Measurements from ENCODE around the gene LGR6. TPM values are rescaled to one million over a fixed set of nuclear protein-coding genes. Genes with fewer than 3 reads are reported as not detected.

The LGR6 gene
- total RNA-seq, 8 experiments from 2014 or later, result 0.13 to 1.0 (median 0.35) TPM

GRCh38 chr1:202153284-202153683 lies 40.3 kb upstream of the LGR6 start:
- 43 to 96% (median 80%) methylated on average over 1 to 4 of the region's 4 CpGs; no CpG with 5 or more reads in 4 of the 10 experiments for WGBS, 10 experiments
- no peak for ATAC-seq (replicated peaks in 6 of 8)
- H3K27ac ChIP-seq, result no peak overlapping the region
- in situ Hi-C loops (cut with MboI; ENCODE audit: low pct_unique_long_range_greater_than_20kb in 2 of 9, low sequenced_read_pairs in 9 of 9, unreplicated experiment in 9 of 9), result no loop called here
- H3K4me1 ChIP-seq (replicated peaks in 1 of 2), result no peaks in the 10 kb centered on the region
- no peak overlapping the region for H3K4me3 ChIP-seq

- in situ Hi-C loops (cut with MboI; ENCODE audit: low pct_unique_long_range_greater_than_20kb in 2 of 9, low sequenced_read_pairs in 9 of 9, unreplicated experiment in 9 of 9), result no loop called here
- no peak overlapping the region for H3K4me3 ChIP-seq
- no peak for ATAC-seq (replicated peaks in 6 of 8)
- whole genome bisulfite sequencing, 10 experiments, result 63 to 100% (median 89%) methylated on average over 1 to 8 of the region's 10 CpGs; no CpG with 5 or more reads in 1 of the 10 experiments
- H3K27ac ChIP-seq, result no peak overlapping the region
- H3K4me1 ChIP-seq (replicated peaks in 1 of 2), result no peaks in the 10 kb centered on the region
These were observed 39.3 kb upstream of the LGR6 start for GRCh38 chr1:202154148-202154765.

DNA sequence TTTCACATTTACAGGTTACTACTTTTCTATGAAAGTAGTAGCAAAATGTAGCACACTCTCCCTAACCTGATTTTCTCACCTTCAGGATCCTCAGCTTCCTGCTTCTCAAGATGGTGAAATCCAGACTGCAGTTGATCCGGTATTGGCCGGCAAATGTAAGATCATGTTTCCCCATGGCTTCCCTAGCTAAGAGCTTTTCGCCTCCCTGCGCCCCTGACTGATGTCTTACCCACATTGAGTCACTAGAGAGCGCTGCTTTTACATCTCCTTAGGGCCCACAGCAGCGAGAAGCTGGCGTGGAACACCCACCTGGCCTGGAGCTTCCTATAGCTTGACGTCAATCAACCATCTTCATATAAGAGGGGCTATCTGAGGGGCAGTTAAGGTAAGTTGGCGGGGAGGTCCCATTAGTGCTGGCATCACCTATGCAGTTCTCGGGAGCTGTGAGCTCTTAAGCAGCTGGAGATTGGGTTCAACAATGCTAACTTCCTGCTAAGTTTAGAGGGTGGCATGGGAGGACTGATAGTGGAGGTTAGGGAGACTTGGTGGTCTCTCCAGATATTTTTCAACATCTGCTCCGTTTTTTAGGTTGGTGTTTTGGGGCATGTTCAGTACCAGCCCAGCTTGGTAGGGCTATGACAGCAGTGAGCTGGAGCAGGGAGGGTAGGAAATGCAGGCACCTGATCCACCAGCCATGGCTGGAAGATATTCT lies 38.7 kb upstream of the LGR6 start:
- peak; percentile 60 to 97 (median 74) for ATAC-seq (replicated peaks in 6 of 8)
- no peak overlapping the region for H3K27ac ChIP-seq
- in situ Hi-C loops (cut with MboI; ENCODE audit: low pct_unique_long_range_greater_than_20kb in 2 of 9, low sequenced_read_pairs in 9 of 9, unreplicated experiment in 9 of 9), result no loop called here
- no peak overlapping the region for H3K4me3 ChIP-seq
- no peaks in the 10 kb centered on the region for H3K4me1 ChIP-seq (replicated peaks in 1 of 2)
- 14 to 47% (median 37%) methylated on average over 1 to 11 of the region's 11 CpGs; no CpG with 5 or more reads in 1 of the 10 experiments for WGBS, 10 experiments

- Histone ChIP-seq H3K27ac (no peak overlapping the region), H3K4me3 (no peak overlapping the region), H3K4me1 (replicated peaks in 1 of 2) (no peaks in the 10 kb centered on the region)
- 13 to 78% (median 60%) methylated on average over 1 to 6 of the region's 8 CpGs; no CpG with 5 or more reads in 2 of the 10 experiments for WGBS, 10 experiments
- ATAC-seq (replicated peaks in 6 of 8), result peak in 4 of 8 experiments; percentile 30 to 43 (median 36)
- in situ Hi-C loops (cut with MboI; ENCODE audit: low pct_unique_long_range_greater_than_20kb in 2 of 9, low sequenced_read_pairs in 9 of 9, unreplicated experiment in 9 of 9), result no loop called here
These were observed 38.0 kb upstream of the LGR6 start for GRCh38 chr1:202155478-202156021.

DNA sequence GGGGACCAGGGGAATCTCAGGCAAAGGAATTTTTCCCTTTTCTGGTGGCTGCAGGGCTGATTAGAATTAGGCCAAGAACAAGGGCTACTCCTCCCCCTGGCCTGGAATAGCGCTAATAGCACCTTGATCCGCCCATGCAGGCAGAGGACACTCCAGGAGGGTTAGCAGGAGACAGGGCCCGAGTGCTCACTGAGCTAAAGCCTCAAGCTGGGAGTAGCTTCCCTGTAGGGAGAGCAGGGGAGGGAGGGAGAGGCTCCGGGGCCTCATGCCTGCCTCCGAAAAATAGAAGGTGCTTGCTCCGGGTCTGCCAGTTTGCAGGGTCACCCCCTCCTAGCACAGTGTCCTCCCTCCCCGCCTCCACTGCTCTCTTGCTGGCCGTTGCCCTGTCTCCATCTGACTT lies 37.0 kb upstream of the LGR6 start:
- H3K27ac ChIP-seq, result no peak overlapping the region
- no peak for ATAC-seq (replicated peaks in 6 of 8)
- WGBS, 10 experiments, result 44 to 70% (median 63%) methylated on average over 2 to 6 of the region's 8 CpGs; no CpG with 5 or more reads in 6 of the 10 experiments

GRCh38 chr1:202157945-202158344 lies 35.7 kb upstream of the LGR6 start:
- H3K27ac ChIP-seq, result no peak overlapping the region
- peaks cover 3 to 9% of the 10 kb centered on the region in 2 donors for H3K4me1 ChIP-seq (replicated peaks in 1 of 2)
- 53 to 100% (median 87%) methylated on average over 1 to 10 of the region's 10 CpGs; no CpG with 5 or more reads in 5 of the 10 experiments for WGBS, 10 experiments
- ATAC-seq (replicated peaks in 6 of 8), result no peak
- in situ Hi-C loops (cut with MboI; ENCODE audit: low pct_unique_long_range_greater_than_20kb in 2 of 9, low sequenced_read_pairs in 9 of 9, unreplicated experiment in 9 of 9), result no loop called here
- H3K4me3 ChIP-seq, result no peak overlapping the region

More for the DNA sequence above, 37.0 kb upstream of the LGR6 start:
- H3K4me3 ChIP-seq, result no peak overlapping the region
- in situ Hi-C loops (cut with MboI; ENCODE audit: low pct_unique_long_range_greater_than_20kb in 2 of 9, low sequenced_read_pairs in 9 of 9, unreplicated experiment in 9 of 9), result no loop called here
- peaks cover 0 to 1% of the 10 kb centered on the region in 2 donors for H3K4me1 ChIP-seq (replicated peaks in 1 of 2)

GRCh38 chr1:202158810-202159533 lies 34.6 kb upstream of the LGR6 start:
- in situ Hi-C loops (cut with MboI; ENCODE audit: low pct_unique_long_range_greater_than_20kb in 2 of 9, low sequenced_read_pairs in 9 of 9, unreplicated experiment in 9 of 9), result no loop called here
- 74 to 100% (median 83%) methylated on average over 1 to 8 of the region's 10 CpGs; no CpG with 5 or more reads in 1 of the 10 experiments for WGBS, 10 experiments
- H3K27ac ChIP-seq, result no peak overlapping the region
- ATAC-seq (replicated peaks in 6 of 8), result no peak
- H3K4me1 ChIP-seq (replicated peaks in 1 of 2), result peaks cover 3 to 15% of the 10 kb centered on the region in 2 donors
- no peak overlapping the region for H3K4me3 ChIP-seq

DNA sequence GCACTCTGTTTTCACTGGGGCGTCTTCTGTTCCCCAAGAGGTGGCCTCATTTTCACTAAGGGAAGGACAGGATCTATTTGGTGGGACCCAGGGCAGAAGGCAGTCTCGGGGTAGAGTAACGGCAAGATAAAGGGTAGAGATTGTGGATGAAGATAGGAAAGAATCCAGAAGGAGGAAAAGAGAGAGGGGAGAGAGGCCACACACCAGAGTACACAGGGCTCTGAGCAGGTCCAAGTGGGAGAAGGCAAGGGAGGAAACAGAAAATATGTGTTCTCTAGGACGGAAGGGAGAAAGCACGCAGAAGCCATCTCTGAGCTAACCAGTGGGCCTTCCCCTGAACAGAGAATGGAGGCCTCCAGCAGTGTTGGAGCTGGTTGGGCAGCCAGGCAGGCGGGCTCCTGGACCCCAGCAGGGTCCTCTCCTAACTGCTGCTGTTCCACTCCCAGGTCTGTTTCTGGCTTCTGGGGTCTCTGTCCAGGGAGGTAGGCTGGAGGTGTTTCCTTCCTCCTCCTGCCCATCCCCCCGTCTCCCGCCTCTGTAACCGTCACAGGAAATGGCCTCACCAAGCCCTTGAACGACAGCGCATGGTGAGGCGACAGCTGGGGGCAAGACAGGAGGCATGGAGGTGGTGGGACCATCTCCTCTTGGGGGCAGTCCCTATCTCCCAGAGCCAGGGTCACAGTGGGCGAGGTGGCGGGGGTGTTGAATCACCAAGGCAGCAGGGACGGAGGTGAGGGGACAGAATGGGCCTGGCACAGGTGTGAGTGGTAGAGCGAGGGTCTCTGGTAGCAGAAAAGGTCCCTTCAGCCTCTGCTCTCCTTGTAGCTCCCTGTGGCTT lies 33.8 kb upstream of the LGR6 start:
- Histone ChIP-seq H3K4me1 (replicated peaks in 1 of 2) (peaks cover 3 to 15% of the 10 kb centered on the region in 2 donors), H3K4me3 (no peak overlapping the region), H3K27ac (no peak overlapping the region)
- 52 to 100% (median 88%) methylated on average over 1 to 8 of the region's 16 CpGs; no CpG with 5 or more reads in 1 of the 10 experiments for WGBS, 10 experiments
- in situ Hi-C loops (cut with MboI; ENCODE audit: low pct_unique_long_range_greater_than_20kb in 2 of 9, low sequenced_read_pairs in 9 of 9, unreplicated experiment in 9 of 9), result no loop called here
- no peak for ATAC-seq (replicated peaks in 6 of 8)

DNA sequence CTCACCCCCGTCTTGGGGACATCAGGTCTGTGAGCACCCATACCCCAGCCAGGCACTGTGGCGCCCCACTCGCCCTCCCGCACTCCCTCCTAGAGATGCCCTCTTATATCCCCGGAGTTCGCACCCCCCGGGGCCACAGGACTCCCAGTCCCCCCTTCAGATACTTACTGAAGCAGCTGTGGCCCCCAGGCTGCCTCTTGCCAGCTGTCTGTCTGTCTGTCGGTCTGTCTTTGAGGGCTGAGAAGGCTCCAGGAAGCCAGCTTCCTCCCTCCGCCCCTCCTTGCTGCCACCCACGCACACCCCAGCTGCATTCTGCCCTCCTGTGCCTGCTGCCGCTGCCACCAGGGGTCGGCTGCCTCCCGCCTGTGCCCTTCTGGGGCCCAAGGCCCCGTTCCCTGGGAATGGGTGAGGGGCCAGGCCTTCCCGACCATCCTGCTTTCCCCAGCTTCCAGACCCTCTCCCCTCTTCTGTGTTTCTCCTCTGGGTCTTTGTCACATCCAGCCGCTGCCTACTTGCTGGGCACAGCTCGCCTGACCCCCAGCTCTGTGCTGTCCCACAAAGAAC lies 33.1 kb upstream of the LGR6 start, which contains the start of gene PTPN7:
TSS of gene PTPN7 (minus strand) at position 226 of the 564 bp plus-strand sequence. CDS start 1,200 bp downstream, outside the sequence.
- Histone ChIP-seq H3K4me3 (no peak within 1 kb of the TSS), H3K27ac (no peak within 1 kb of the TSS), H3K4me1 (replicated peaks in 1 of 2) (peaks cover 3 to 15% of the 10 kb centered on the region in 2 donors)
- ATAC-seq (replicated peaks in 6 of 8), result no peak
- in situ Hi-C loops (cut with MboI; ENCODE audit: low pct_unique_long_range_greater_than_20kb in 2 of 9, low sequenced_read_pairs in 9 of 9, unreplicated experiment in 9 of 9), result no loop called here
- 40 to 90% (median 71%) methylated on average over 2 to 5 of the region's 17 CpGs; no CpG with 5 or more reads in 6 of the 10 experiments for WGBS, 10 experiments

DNA sequence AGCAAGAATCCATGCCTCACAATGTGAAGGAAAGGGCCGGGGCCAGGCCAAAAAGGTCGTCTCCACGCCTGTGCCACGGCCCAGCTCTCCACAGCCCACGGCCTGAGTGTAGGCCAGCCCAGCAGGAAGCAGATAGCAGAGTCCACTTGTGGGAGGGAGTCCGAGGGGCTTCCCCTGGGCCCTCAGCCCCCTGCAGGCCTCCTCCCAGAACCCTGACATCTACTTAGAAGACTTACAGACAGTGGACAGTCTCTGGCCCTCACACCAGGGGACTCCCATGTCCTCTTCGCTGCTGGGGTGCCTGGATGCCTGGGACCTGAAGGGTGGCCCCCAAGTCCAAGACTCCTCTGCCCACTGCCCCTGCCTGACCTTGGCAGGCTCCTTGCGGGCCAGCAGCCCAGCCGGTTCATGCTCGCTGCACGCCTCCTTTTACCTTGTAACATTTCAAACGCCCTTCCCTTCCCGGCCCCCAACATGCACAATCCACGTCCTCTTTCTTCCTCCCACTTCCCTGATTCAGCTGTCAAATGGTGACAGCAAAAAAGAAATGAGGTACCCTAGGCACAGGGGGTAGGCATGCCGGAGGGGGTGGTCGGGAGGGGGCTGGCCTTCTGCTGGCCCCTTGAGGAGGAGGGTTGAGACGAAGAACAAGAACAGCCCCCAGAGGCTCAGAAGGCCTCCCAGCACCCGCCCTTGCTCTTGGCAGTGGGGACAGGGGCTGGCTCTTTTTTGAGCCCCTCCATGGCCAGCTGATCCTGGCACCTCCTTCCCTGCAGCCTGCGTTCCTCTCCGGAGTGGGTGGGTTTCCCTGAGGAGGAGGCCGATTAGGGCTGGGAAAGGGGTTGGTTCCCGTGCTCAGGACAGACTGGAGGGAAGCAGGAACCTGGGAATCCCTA lies 32.2 kb upstream of the LGR6 start:
- ATAC-seq (replicated peaks in 6 of 8), result peak in 1 of 8 experiments; percentile 14
- H3K27ac ChIP-seq, result no peak overlapping the region
- 33 to 81% (median 72%) methylated on average over 1 to 9 of the region's 22 CpGs; no CpG with 5 or more reads in 5 of the 10 experiments for WGBS, 10 experiments
- H3K4me1 ChIP-seq (replicated peaks in 1 of 2), result peaks cover 4 to 21% of the 10 kb centered on the region in 2 donors
- H3K4me3 ChIP-seq, result no peak overlapping the region
- in situ Hi-C loops (cut with MboI; ENCODE audit: low pct_unique_long_range_greater_than_20kb in 2 of 9, low sequenced_read_pairs in 9 of 9, unreplicated experiment in 9 of 9), result no loop called here

- Histone ChIP-seq H3K4me1 (replicated peaks in 1 of 2) (peaks cover 4 to 21% of the 10 kb centered on the region in 2 donors), H3K27ac (no peak overlapping the region), H3K4me3 (no peak overlapping the region)
- 50% methylated on average over 1 of the region's 4 CpGs; no CpG with 5 or more reads in 9 of the 10 experiments for whole genome bisulfite sequencing, 10 experiments
- no peak for ATAC-seq (replicated peaks in 6 of 8)
- in situ Hi-C loops (cut with MboI; ENCODE audit: low pct_unique_long_range_greater_than_20kb in 2 of 9, low sequenced_read_pairs in 9 of 9, unreplicated experiment in 9 of 9), result no loop called here
These were observed 31.6 kb upstream of the LGR6 start for GRCh38 chr1:202162047-202162417.
